DMS153 (cell line): ENCODE measurements around the gene SH3BP4.

Source experiments
- DNase-seq: peaks from one replicate; lab custom pipeline; 2025; lab: John Stamatoyannopoulos, UW

The SH3BP4 gene

GRCh38 chr2:234951664-234952269, at the start of gene SH3BP4:
TSS of gene SH3BP4 (plus strand) at chr2:234952017. CDS start at chr2:235035003, 82,986 bp downstream.
- DNase-seq = peak; percentile 46

GRCh38 chr2:234904785-234905184, 47.0 kb upstream of the SH3BP4 start:
- no peak for DNase-seq

- DNase-seq = no peak
Observed at GRCh38 chr2:234905547-234906265, 46.1 kb upstream of the SH3BP4 start.

GRCh38 chr2:234910186-234910679, 41.6 kb upstream of the SH3BP4 start:
- DNase-seq = peak; percentile 32

DNA sequence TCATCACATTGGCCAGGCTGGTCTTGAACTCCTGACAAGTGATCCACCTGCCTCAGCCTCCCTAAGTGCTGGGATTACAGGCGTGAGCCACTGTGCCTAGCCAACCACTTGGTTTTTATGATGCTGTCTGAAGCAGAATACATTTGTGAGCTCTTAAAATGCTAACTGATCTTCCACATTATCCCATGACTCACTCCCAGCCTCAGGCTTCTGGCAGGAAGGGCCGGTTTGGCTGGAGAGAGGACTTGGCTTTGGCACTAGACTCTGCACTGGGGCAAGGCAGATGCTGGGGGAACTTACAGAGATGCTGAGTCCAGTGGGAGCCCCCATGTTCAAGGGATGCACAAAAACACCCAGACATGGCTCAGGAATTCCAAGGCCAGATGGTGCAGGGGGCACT, 40.5 kb upstream of the SH3BP4 start:
- DNase-seq = no peak

DNA sequence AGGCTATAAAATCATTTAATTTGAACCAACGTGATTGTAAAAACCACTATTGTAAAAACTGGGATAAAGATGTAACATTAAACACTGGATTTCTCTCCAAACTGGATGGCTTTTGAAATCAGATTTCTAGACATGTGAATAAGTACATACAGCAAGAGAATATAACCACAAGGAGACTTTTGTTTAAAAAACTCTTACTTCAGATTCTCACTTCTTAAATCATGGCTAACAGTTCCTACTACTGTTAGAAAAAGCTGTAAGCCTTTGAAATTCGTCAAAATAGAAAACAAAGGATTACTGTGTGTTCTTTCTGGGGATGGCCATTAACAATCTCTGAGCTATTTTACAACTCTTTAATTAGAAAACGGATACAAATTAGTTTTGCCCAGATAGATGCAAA, 39.4 kb upstream of the SH3BP4 start:
- no peak for DNase-seq

GRCh38 chr2:234913208-234913626, 38.6 kb upstream of the SH3BP4 start:
- DNase-seq = peak; percentile 45

DNA sequence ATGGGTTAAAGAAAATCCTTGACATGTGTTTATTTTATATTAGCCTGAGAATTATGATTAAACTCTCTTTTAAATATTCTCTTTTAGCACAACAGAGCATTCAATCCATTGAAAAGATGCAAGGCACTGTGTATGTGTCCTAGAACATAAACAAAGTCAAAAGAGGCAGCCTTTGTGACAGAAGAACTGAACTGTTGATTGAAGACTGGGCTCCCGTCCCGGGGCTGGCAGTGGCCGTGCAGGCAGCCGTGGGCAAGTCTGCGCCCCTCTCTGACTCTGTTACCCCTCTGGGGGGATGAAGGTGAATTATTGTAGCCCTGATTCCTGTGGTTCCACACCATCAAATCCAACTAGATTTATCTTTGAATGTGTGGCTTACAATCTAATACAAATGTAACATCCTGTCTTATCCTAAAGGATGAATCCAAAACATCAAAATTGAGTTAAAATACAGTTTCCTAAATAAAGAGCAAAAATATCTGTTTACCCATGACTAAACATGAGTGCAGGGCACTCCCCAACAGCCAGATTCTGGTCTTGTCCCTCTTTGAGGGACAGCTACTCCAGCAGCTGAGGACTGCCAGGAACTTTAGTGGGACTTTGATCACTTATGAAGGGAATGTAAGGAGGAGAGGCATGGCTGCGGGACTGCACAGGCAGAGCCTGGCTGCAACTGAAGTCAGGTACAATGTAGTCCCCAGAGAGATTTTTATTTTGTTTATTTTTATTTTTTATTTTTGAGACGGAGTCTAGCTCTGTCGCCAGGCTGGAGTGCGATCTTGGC, 37.3 kb upstream of the SH3BP4 start:
- no peak for DNase-seq

GRCh38 chr2:234916674-234917073, 35.1 kb upstream of the SH3BP4 start:
- DNase-seq = no peak

DNA sequence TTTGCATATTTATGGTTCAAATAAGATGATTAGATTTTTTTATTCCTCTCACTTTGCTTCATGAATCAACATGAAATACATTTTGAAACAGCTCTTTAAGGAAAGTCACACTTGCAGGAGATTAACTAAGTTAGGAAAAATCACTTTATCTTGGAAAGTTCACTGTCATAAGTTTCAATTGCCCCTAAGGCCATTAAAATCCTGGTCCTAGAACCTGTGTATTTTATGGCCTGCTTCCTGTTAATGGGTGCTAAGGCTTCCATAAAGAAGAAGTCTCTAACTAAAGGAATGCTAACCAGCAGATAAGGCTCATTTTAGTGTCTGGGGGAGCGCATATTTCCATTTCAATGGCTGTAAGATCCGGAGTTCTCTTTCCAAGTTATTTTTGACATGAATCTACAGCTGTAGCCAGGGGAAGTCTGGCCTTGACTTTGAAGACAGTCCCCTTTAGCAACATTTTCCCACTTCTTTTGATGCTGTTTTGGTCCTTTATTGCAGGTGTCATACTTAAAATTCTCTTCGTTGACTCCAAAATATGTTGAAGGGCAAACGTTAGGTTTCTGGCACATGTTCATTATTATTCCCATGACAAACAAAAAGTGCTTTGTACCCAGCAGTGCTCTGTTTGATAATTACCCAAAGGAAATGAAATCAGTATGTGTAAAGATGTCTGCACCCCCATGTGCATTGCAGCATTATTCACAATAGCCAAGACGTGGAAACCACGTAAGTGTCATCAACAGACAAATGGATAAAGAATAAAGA, 34.4 kb upstream of the SH3BP4 start:
- no peak for DNase-seq

GRCh38 chr2:234919711-234920110, 32.1 kb upstream of the SH3BP4 start:
- no peak for DNase-seq

- DNase-seq = no peak
Observed at GRCh38 chr2:234920836-234921235, 31.0 kb upstream of the SH3BP4 start.

DNA sequence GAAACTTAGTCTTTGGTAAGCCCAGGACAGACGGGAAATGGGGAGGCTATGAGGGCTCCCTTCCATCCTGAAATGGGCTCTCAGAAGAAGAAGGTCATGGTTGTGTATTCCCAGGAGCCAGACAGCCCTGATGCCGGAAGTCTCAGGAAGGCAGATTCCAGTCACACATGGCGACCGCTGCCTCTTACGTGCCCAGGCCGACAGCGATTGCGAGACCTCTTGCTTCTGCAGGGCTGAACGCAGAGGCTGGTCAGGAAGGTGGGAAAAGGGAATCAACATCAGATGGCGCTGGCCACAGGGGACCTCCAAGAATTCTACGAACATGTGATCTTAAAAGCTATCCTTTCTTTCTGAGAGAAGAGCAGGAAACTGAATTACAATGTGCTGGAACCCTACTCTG, 22.8 kb upstream of the SH3BP4 start:
- DNase-seq = no peak

- DNase-seq = peak; percentile 67
Observed at GRCh38 chr2:234930397-234930796, 21.4 kb upstream of the SH3BP4 start.

GRCh38 chr2:234931371-234931770, 20.4 kb upstream of the SH3BP4 start:
- no peak for DNase-seq

DNA sequence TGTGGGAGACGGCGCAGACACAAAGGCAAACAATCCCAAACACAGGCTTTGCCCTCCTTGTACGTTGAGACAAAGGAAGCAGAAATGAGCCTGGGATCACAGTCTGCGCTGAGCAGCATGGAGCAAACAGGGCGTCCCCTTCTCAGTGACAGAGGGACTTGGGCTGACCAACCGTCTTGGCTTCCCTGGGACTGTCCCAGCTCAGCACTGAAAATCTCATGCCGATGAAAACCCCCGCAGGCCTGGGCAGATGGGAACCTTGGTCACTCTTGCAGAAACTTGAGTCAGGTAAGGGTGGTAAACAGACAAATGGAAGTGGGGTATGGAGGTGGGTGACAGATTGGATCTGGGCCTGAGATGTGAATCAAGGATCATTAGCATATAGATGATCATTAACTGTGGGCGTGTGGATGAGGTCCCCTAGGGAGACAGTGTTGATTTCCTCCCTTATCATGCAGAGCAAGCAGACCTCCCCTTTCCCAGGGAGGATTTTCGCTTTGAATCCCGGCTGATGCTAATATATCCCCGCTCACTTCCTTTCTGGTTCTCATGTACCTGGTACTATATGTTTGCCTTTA, 19.1 kb upstream of the SH3BP4 start:
- peak; percentile 75 for DNase-seq

GRCh38 chr2:234935311-234935710, 16.5 kb upstream of the SH3BP4 start:
- DNase-seq = no peak

- DNase-seq = no peak
Observed at GRCh38 chr2:234939576-234939975, 12.2 kb upstream of the SH3BP4 start.

GRCh38 chr2:234939996-234940395, 11.8 kb upstream of the SH3BP4 start:
- no peak for DNase-seq

DNA sequence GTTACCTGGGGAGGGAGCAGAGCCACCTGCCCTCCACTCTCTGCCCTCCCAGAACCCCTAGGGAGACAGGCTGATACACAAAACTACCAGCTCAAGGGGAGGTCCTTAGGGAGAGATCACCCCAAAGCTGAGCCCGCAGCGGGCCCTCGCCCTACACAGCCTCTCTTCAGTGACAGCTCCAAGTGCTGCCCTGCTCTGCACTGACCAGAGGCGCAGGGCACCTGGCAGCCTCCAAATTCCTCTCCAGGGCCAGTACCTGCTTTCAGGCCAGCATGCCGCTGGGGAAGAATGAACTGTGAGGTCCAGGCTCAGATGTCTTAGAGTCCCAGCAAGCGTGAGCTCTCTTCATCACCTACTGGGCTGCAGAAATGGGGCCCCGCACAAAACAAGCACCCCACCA, 11.3 kb upstream of the SH3BP4 start:
- DNase-seq = no peak

DNA sequence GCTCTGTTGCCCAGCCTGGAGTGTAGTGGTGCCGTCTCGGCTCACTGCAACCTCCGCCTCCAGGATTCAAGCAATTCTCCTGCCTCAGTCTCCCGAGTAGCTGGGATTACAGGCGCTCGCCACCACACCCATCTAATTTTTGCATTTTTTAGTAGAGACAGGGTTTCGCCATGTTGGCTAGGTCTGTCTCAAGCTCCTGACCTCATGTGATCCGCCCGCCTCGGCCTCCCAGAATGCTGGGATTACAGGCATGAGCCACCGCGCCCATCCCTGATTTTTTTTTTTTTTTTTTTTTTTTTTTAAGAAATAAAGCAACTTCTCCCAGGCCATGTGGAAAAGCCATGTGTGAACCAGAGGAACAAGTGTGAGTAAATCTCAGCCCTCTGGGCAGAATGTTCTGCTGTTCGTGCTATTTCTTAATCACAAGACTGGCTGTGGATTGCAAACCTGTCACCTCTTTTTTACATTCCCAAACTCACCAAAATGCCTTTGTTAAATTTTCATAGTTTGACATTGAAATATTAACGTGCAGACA, 6.4 kb upstream of the SH3BP4 start:
- DNase-seq = no peak
